Naive thymus-derived CD8-positive, alpha-beta T cell (primary cell): ENCODE results near the gene SLC5A10. TPM values are rescaled to one million over a fixed set of nuclear protein-coding genes. Genes with fewer than 3 reads are reported as not detected.

Source experiments
- ATAC-seq, 2 donors: fragments of 150-1000 bp; cut with Tn5 transposase in 1 of 2; sonication (Bioruptor Pico), chemical (Tn5 transposase) in 1 of 2; 1 replicate in 1 of 2; 2 replicates in 1 of 2; pipeline ENCODE4 v1.10.0; 2021; ENCODE audit warnings: mild to moderate bottlenecking in 2 of 2, moderate library complexity in 2 of 2
- POLR2A ChIA-PET: fragments of 350-600 bp; sonication (Branson Sonifier 250); formaldehyde crosslinking; loops from one replicate; lab custom pipeline; 2021; ENCODE audit warnings: antibody characterized with exemption; lab: Charles Lee
- DNase-seq, 10 donors: peaks; one replicate each; pipeline versions ENCODE4 v3.0.0 to v3.0.0-alpha.2; 2020 to 2022
- H3K27ac Mint-ChIP-seq, 10 donors: one replicate each; pipeline ENCODE4 v1.8.0; 2020 to 2022; ENCODE audit warnings: mild to moderate bottlenecking in 10 of 10, mixed read lengths in 10 of 10, moderate library complexity in 4 of 10, inconsistent platforms in 1 of 10
- H3K27me3 Mint-ChIP-seq, 5 donors: one replicate each; pipeline ENCODE4 v1.8.0; 2021 to 2022; ENCODE audit warnings: mixed read lengths in 5 of 5
- H3K36me3 Mint-ChIP-seq, 3 donors: one replicate each; pipeline ENCODE4 v1.8.0; 2020 to 2022; ENCODE audit warnings: mixed read lengths in 3 of 3, mild to moderate bottlenecking in 2 of 3, inconsistent platforms in 1 of 3
- H3K4me1 Mint-ChIP-seq, 4 donors: one replicate each; pipeline ENCODE4 v1.8.0; 2021 to 2022; ENCODE audit warnings: mixed read lengths in 4 of 4
- H3K4me3 Mint-ChIP-seq, 10 donors: one replicate each; pipeline ENCODE4 v1.8.0; 2020 to 2022; ENCODE audit warnings: mild to moderate bottlenecking in 10 of 10, mixed read lengths in 10 of 10, moderate library complexity in 6 of 10, inconsistent platforms in 1 of 10
- H3K9me3 Mint-ChIP-seq, 9 donors: one replicate each; pipeline ENCODE4 v1.8.0; 2020 to 2022; ENCODE audit warnings: mixed read lengths in 9 of 9, mild to moderate bottlenecking in 3 of 9, inconsistent platforms in 1 of 9, moderate library complexity in 1 of 9
- polyA plus RNA-seq, 3 donors: library from polyadenylated mRNA; unstranded; fragments of 300-500 nt; fragmentation: Illumina TruSeq; gene quantifications; one replicate each; pipeline ENCODE4 v1.2.3, GENCODE V29; 2021
- total RNA-seq, 8 experiments: library from RNA in 2 of 8; stranded (reverse) in 2 of 8; gene quantifications; one replicate each; pipeline ENCODE4 v1.2.3 and lab custom pipeline; 2021 to 2026

The SLC5A10 gene
- total and polyA plus RNA-seq, 5 experiments from 2014 or later = 0.06 to 0.25 (median 0.09) TPM; not detected in 2

- no peak for DNase-seq
- peak overlapping the region in 3 of 10 donors; percentile 29 to 81 (median 56) for H3K27ac Mint-ChIP-seq
Observed at GRCh38 chr17:18959845-18960240, 7.9 kb downstream of the SLC5A10 start.

GRCh38 chr17:18960241-18960665, 8.3 kb downstream of the SLC5A10 start:
- H3K4me1 Mint-ChIP-seq = peaks cover 15 to 45% (median 27%) of the 10 kb centered on the region in 4 donors
- POLR2A ChIA-PET = interaction anchor here (1.4 to 1.5 kb wide), 2 partner anchors 12 to 21 kb away, joined by 3 read pairs; no protein-coding TSS in a partner anchor
- peak overlapping the region in 4 of 10 donors; percentile 33 to 81 (median 46) for H3K27ac Mint-ChIP-seq
- ATAC-seq (no peak), DNase-seq (peak in 1 of 10 donors; percentile 34)
- H3K36me3 Mint-ChIP-seq = no peaks in the 10 kb centered on the region
- H3K4me3 Mint-ChIP-seq = no peak overlapping the region
- H3K9me3 Mint-ChIP-seq = no peaks in the 10 kb centered on the region
- no peaks in the 10 kb centered on the region for H3K27me3 Mint-ChIP-seq

More at GRCh38 chr17:18959845-18960240, 7.9 kb downstream of the SLC5A10 start:
- POLR2A ChIA-PET = no interaction called here
- H3K9me3 Mint-ChIP-seq = no peaks in the 10 kb centered on the region
- no peaks in the 10 kb centered on the region for H3K27me3 Mint-ChIP-seq
- no peak for ATAC-seq
- no peak overlapping the region for H3K4me3 Mint-ChIP-seq
- no peaks in the 10 kb centered on the region for H3K36me3 Mint-ChIP-seq
- H3K4me1 Mint-ChIP-seq = peaks cover 15 to 49% (median 30%) of the 10 kb centered on the region in 4 donors

GRCh38 chr17:18960803-18961511, 9.0 kb downstream of the SLC5A10 start:
- DNase-seq (peak; percentile 31 to 82 (median 62)), ATAC-seq (peak; percentile 77 to 96)
- H3K4me1 Mint-ChIP-seq = peaks cover 11 to 42% (median 21%) of the 10 kb centered on the region in 4 donors
- no peaks in the 10 kb centered on the region for H3K9me3 Mint-ChIP-seq
- POLR2A ChIA-PET = interaction anchor here (1.2 to 1.5 kb wide), 4 partner anchors 11 to 102 kb away, joined by 3 read pairs; no protein-coding TSS in a partner anchor
- peak overlapping the region in 6 of 10 donors; percentile 20 to 57 (median 35) for H3K27ac Mint-ChIP-seq
- H3K36me3 Mint-ChIP-seq = no peaks in the 10 kb centered on the region
- H3K27me3 Mint-ChIP-seq = no peaks in the 10 kb centered on the region
- H3K4me3 Mint-ChIP-seq = peak overlapping the region in 2 of 10 donors; percentile 11 to 15

GRCh38 chr17:18961634-18962493, 9.9 kb downstream of the SLC5A10 start:
- Mint-ChIP-seq H3K36me3 (no peaks in the 10 kb centered on the region), H3K9me3 (no peaks in the 10 kb centered on the region), H3K4me3 (no peak overlapping the region), H3K4me1 (peaks cover 10 to 36% (median 19%) of the 10 kb centered on the region in 4 donors), H3K27ac (peak overlapping the region in 3 of 10 donors; percentile 50 to 67 (median 52)), H3K27me3 (no peaks in the 10 kb centered on the region)
- ATAC-seq (no peak), DNase-seq (no peak)
- POLR2A ChIA-PET = interaction anchor here (1.2 to 1.5 kb wide), 4 partner anchors 10 to 103 kb away, joined by 3 read pairs; no protein-coding TSS in a partner anchor

- Mint-ChIP-seq H3K4me3 (no peak overlapping the region), H3K27ac (peak overlapping the region in 4 of 10 donors; percentile 34 to 71 (median 58)), H3K36me3 (no peaks in the 10 kb centered on the region), H3K27me3 (no peaks in the 10 kb centered on the region), H3K4me1 (peaks cover 8 to 34% (median 19%) of the 10 kb centered on the region in 4 donors), H3K9me3 (no peaks in the 10 kb centered on the region)
- POLR2A ChIA-PET = no interaction called here
- DNase-seq (no peak), ATAC-seq (no peak)
Observed at GRCh38 chr17:18962494-18962815, 10.5 kb downstream of the SLC5A10 start.

- H3K9me3 Mint-ChIP-seq = no peaks in the 10 kb centered on the region
- no peaks in the 10 kb centered on the region for H3K36me3 Mint-ChIP-seq
- POLR2A ChIA-PET = no interaction called here
- peaks cover 5 to 26% (median 14%) of the 10 kb centered on the region in 4 donors for H3K4me1 Mint-ChIP-seq
- no peak overlapping the region for H3K4me3 Mint-ChIP-seq
- no peaks in the 10 kb centered on the region for H3K27me3 Mint-ChIP-seq
- ATAC-seq = no peak
- H3K27ac Mint-ChIP-seq = peak overlapping the region in 3 of 10 donors; percentile 34 to 71 (median 53)
- DNase-seq = no peak
Observed at GRCh38 chr17:18963126-18964017, 11.4 kb downstream of the SLC5A10 start.

GRCh38 chr17:18964018-18964351, 12.0 kb downstream of the SLC5A10 start:
- no peaks in the 10 kb centered on the region for H3K27me3 Mint-ChIP-seq
- POLR2A ChIA-PET = no interaction called here
- H3K36me3 Mint-ChIP-seq = no peaks in the 10 kb centered on the region
- peak overlapping the region in 1 of 10 donors; percentile 39 for H3K27ac Mint-ChIP-seq
- peaks cover 5 to 23% (median 12%) of the 10 kb centered on the region in 4 donors for H3K4me1 Mint-ChIP-seq
- DNase-seq (no peak), ATAC-seq (no peak)
- no peak overlapping the region for H3K4me3 Mint-ChIP-seq
- H3K9me3 Mint-ChIP-seq = no peaks in the 10 kb centered on the region

- POLR2A ChIA-PET = interaction anchor here (0.6 kb wide), 2 partner anchors 69 to 83 kb away, joined by 3 read pairs; no protein-coding TSS in a partner anchor
- Mint-ChIP-seq H3K36me3 (no peaks in the 10 kb centered on the region), H3K4me3 (no peak overlapping the region), H3K27ac (peak overlapping the region in 2 of 10 donors; percentile 9 to 39), H3K27me3 (no peaks in the 10 kb centered on the region), H3K4me1 (peaks cover 7 to 18% (median 12%) of the 10 kb centered on the region in 4 donors), H3K9me3 (no peaks in the 10 kb centered on the region)
- no peak for ATAC-seq
- no peak for DNase-seq
Observed at GRCh38 chr17:18964550-18964949, 12.6 kb downstream of the SLC5A10 start.

GRCh38 chr17:18965530-18966236, 13.7 kb downstream of the SLC5A10 start:
- Mint-ChIP-seq H3K27ac (peak overlapping the region in 1 of 10 donors; percentile 77), H3K9me3 (no peaks in the 10 kb centered on the region)

GRCh38 chr17:18966831-18967624, 15.1 kb downstream of the SLC5A10 start:
- no peak overlapping the region for H3K4me3 Mint-ChIP-seq

More at GRCh38 chr17:18965530-18966236, 13.7 kb downstream of the SLC5A10 start:
- Mint-ChIP-seq H3K4me3 (no peak overlapping the region), H3K27me3 (no peaks in the 10 kb centered on the region), H3K4me1 (peaks cover 5 to 12% (median 7%) of the 10 kb centered on the region in 4 donors), H3K36me3 (no peaks in the 10 kb centered on the region)
- POLR2A ChIA-PET = no interaction called here
- no peak for DNase-seq
- ATAC-seq = no peak

GRCh38 chr17:18967916-18968315, 16.0 kb downstream of the SLC5A10 start:
- DNase-seq = no peak
- POLR2A ChIA-PET = no interaction called here
- Mint-ChIP-seq H3K27ac (peak overlapping the region in 2 of 10 donors; percentile 7 to 15), H3K9me3 (no peaks in the 10 kb centered on the region), H3K4me1 (peaks cover 0 to 9% (median 2%) of the 10 kb centered on the region in 4 donors), H3K36me3 (peaks cover 0 to 2% (median 0%) of the 10 kb centered on the region in 3 donors), H3K4me3 (no peak overlapping the region), H3K27me3 (no peaks in the 10 kb centered on the region)
- no peak for ATAC-seq

More at GRCh38 chr17:18966831-18967624, 15.1 kb downstream of the SLC5A10 start:
- no peaks in the 10 kb centered on the region for H3K27me3 Mint-ChIP-seq
- H3K27ac Mint-ChIP-seq = peak overlapping the region in 1 of 10 donors; percentile 8
- DNase-seq (no peak), ATAC-seq (no peak)
- H3K9me3 Mint-ChIP-seq = no peaks in the 10 kb centered on the region
- POLR2A ChIA-PET = interaction anchor here (0.7 kb wide), 1 partner anchor 36 kb away, joined by 6 read pairs; no protein-coding TSS in a partner anchor
- no peaks in the 10 kb centered on the region for H3K36me3 Mint-ChIP-seq
- peaks cover 0 to 9% (median 4%) of the 10 kb centered on the region in 4 donors for H3K4me1 Mint-ChIP-seq
